ENCODE results near the gene NHP2. TPM values are rescaled to one million over a fixed set of nuclear protein-coding genes. Genes with fewer than 3 reads are reported as not detected.
A peak's percentile ranks its signal among the peaks of the same experiment; 100 is the strongest.

The NHP2 gene
- total and polyA plus RNA-seq, 9 of the 15 experiments (the other 6 are each of a cell fraction or from before 2014, with no cell fraction given), result 52.8 to 622 (median 144) TPM

GRCh38 chr5:178170455-178170854 is 16.8 kb upstream of the NHP2 start (continued):
- TF ChIP-seq TAF15 (IDR thresholded peaks at IDR 0.05; ENCODE audit: low read depth, low read length), result no peak
- TF ChIP-seq RBM22 (IDR thresholded peaks at IDR 0.05; ENCODE audit: low read depth, low read length, poor library complexity, severe bottlenecking), result no peak
- TF ChIP-seq XRCC5 (IDR thresholded peaks at IDR 0.05; ENCODE audit: low read depth, low read length), result no peak
- no peak for TF ChIP-seq FOXA3 (CRISPR knock-in tag; conservative IDR thresholded peaks at IDR 0.05 in 1 of 2, IDR thresholded peaks at IDR 0.05 in 1 of 2)
- TF ChIP-seq, protein P1, sequence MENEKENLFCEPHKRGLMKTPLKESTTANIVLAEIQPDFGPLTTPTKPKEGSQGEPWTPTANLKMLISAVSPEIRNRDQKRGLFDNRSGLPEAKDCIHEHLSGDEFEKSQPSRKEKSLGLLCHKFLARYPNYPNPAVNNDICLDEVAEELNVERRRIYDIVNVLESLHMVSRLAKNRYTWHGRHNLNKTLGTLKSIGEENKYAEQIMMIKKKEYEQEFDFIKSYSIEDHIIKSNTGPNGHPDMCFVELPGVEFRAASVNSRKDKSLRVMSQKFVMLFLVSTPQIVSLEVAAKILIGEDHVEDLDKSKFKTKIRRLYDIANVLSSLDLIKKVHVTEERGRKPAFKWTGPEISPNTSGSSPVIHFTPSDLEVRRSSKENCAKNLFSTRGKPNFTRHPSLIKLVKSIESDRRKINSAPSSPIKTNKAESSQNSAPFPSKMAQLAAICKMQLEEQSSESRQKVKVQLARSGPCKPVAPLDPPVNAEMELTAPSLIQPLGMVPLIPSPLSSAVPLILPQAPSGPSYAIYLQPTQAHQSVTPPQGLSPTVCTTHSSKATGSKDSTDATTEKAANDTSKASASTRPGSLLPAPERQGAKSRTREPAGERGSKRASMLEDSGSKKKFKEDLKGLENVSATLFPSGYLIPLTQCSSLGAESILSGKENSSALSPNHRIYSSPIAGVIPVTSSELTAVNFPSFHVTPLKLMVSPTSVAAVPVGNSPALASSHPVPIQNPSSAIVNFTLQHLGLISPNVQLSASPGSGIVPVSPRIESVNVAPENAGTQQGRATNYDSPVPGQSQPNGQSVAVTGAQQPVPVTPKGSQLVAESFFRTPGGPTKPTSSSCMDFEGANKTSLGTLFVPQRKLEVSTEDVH (IDR thresholded peaks at IDR 0.05; ENCODE audit: low read depth, partially characterized antibody), result no peak

- Histone ChIP-seq H2AFZ (ENCODE audit: low read depth, low read length) (no peak overlapping the region), H3K9me3 (replicated peaks; ENCODE audit: control insufficient read depth, insufficient read depth, low read depth, low read length) (no peaks in the 10 kb centered on the region), H3K79me2 (ENCODE audit: control insufficient read depth, insufficient read depth, low read length) (no peaks in the 10 kb centered on the region), H3K9me1 (ENCODE audit: control insufficient read depth, insufficient read depth, low read length) (no peaks in the 10 kb centered on the region), H3K4me1 (replicated peaks in 1 of 2; ENCODE audit: control insufficient read depth in 2 of 2, insufficient read depth in 2 of 2, low read length in 2 of 2) (peaks cover 3 to 15% of the 10 kb centered on the region in 2 experiments; a peak in 3 of 5 replicates), H4K20me1 (replicated peaks; ENCODE audit: control insufficient read depth, insufficient read depth, low read length) (no peaks in the 10 kb centered on the region), H3K9ac (ENCODE audit: insufficient read depth in 1 of 2, low read depth in 2 of 2, low read length in 2 of 2) (no peak overlapping the region), H3K27me3 (ENCODE audit: control insufficient read depth in 2 of 2, insufficient read depth in 2 of 2, low read length in 2 of 2) (peaks cover 8 to 20% of the 10 kb centered on the region in 2 experiments; a peak in 3 of 5 replicates), H3K27ac (ENCODE audit: extremely low read depth, low read depth, low read length) (no peak overlapping the region), H3K36me3 (ENCODE audit: control insufficient read depth, insufficient read depth, low read length) (no peaks in the 10 kb centered on the region), H3K4me2 (ENCODE audit: insufficient read depth, low read length) (no peak overlapping the region), H3K4me3 (no peak overlapping the region)
- intact Hi-C loops (cut with micrococcal nuclease), result loop anchor here (10.0 kb wide), 1 partner anchor 171 kb away; the partner anchor contains the start of gene PROP1
- no TSS peak for BruUV-seq (replicated peaks)
- FAIRE-seq, result no peak
- no peak for ATAC-seq
- peak in 1 of 4 experiments; percentile 5 for DNase-seq (ENCODE audit: extremely low read depth in 1 of 4, low spot score in 3 of 4)
- in situ Hi-C loops (cut with MboI), result no loop called here
- 68% methylated on average over 27 of the region's 38 CpGs for WGBS (ENCODE audit: insufficient coverage, low coverage, missing lambda C conversion rate)
- CTCF ChIA-PET (ENCODE audit: low intra/inter-chr PET ratio), result interaction anchor here (5.9 kb wide), 1 partner anchor 89 kb away, joined by 108 read pairs; no protein-coding TSS in a partner anchor
- POLR2A ChIA-PET, result interaction anchor here (0.7 kb wide), 1 partner anchor 90 kb away, joined by 4 read pairs; no protein-coding TSS in a partner anchor
- TF ChIP-seq L3MBTL2 (IDR thresholded peaks at IDR 0.05) (no peak), SIX5 (IDR thresholded peaks at IDR 0.05; ENCODE audit: borderline replicate concordance in 1 of 2, insufficient read depth in 1 of 2, low read depth in 1 of 2, low read length in 2 of 2) (no peak), TRIM25 (IDR thresholded peaks at IDR 0.05; ENCODE audit: borderline replicate concordance) (no peak), ZKSCAN3 (CRISPR knock-in tag; IDR thresholded peaks at IDR 0.05) (no peak)
- TF ChIP-seq, protein P2, sequence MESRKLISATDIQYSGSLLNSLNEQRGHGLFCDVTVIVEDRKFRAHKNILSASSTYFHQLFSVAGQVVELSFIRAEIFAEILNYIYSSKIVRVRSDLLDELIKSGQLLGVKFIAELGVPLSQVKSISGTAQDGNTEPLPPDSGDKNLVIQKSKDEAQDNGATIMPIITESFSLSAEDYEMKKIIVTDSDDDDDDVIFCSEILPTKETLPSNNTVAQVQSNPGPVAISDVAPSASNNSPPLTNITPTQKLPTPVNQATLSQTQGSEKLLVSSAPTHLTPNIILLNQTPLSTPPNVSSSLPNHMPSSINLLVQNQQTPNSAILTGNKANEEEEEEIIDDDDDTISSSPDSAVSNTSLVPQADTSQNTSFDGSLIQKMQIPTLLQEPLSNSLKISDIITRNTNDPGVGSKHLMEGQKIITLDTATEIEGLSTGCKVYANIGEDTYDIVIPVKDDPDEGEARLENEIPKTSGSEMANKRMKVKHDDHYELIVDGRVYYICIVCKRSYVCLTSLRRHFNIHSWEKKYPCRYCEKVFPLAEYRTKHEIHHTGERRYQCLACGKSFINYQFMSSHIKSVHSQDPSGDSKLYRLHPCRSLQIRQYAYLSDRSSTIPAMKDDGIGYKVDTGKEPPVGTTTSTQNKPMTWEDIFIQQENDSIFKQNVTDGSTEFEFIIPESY (CRISPR knock-in tag; IDR thresholded peaks at IDR 0.05), result peak; percentile 63
Measured at GRCh38 chr5:178165581-178165980, 11.9 kb upstream of the NHP2 start.

Data from K562 (cell line).